Heart left ventricle (tissue), 13 donors: Measurements from ENCODE around the gene PLCB4.

Experiments
- POLR2A ChIP-seq, 2 donors: fragments of 450-650 bp; IDR thresholded peaks; one replicate each; pipeline ENCODE4 v1.6.1; 2017; ENCODE audit warnings: antibody characterized with exemption in 2 of 2, mild to moderate bottlenecking in 2 of 2, moderate library complexity in 2 of 2
- TF ChIP-seq, protein P1 (sequence below), 12 donors: fragments of 200-600 bp; sonication (generic) in 4 of 12; IDR thresholded peaks; one replicate each; pipeline versions ENCODE4 v1.5.0 to v1.8.0; 2018 to 2022; ENCODE audit warnings: antibody characterized with exemption in 12 of 12, mild to moderate bottlenecking in 5 of 12
- donor health status: ischemic (EF 13 %, LVEDD 7.1; RV severe dilation, severe dysfunction).
- donor health status: DM: no; HTN: yes; CAD: no.
- donor health status: DM: no; HTN: no; CAD: no.
- donor health status: ischemic (EF 25% LVEDD 6.9; RV normal size, moderate dysfunction).
- donor health status: ischemic (EF 25% LVEDD 5.7; RV mildly dilated, moderate dysfunction).
- donor health status: ischemic (EF 35%, LVEDD 5.7; RV mildly dilated, moderate dysfunction).
- donor health status: nonischemic (EF 11% LVEDD 7.7; RV severe dilation, severe dysfunction).
- donor health status: DM: yes; HTN: yes; CAD: no.
- donor health status: PGD.
- donor health status: ischemic (EF 29% LVEDD 5.4; RV normal size, mild dysfunction).
- donor health status: nonischemic (EF 23%, LVEDD 6.1; RV moderate dilation, normal function).

DNA sequence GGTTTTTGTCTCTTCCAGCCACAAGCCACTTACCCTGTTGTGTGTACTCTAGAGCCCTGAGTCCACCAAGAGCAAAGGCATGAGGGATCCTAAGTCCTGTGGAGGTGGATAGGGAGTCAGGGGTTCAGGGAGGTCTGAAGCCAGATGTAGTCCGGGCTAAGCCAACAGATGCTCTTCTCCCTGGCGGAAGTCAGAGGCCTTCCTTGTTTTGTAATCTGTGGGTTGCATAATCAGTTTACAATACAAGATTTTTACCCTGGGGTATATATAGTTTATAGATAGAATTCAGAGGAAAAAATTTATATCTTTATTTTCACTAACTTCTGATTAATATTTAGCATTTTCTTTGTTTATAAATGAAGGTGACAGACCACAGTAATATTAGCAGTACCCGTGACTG, 454.7 kb downstream of the PLCB4 start:
- TF ChIP-seq, protein P1, sequence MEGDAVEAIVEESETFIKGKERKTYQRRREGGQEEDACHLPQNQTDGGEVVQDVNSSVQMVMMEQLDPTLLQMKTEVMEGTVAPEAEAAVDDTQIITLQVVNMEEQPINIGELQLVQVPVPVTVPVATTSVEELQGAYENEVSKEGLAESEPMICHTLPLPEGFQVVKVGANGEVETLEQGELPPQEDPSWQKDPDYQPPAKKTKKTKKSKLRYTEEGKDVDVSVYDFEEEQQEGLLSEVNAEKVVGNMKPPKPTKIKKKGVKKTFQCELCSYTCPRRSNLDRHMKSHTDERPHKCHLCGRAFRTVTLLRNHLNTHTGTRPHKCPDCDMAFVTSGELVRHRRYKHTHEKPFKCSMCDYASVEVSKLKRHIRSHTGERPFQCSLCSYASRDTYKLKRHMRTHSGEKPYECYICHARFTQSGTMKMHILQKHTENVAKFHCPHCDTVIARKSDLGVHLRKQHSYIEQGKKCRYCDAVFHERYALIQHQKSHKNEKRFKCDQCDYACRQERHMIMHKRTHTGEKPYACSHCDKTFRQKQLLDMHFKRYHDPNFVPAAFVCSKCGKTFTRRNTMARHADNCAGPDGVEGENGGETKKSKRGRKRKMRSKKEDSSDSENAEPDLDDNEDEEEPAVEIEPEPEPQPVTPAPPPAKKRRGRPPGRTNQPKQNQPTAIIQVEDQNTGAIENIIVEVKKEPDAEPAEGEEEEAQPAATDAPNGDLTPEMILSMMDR (IDR thresholded peaks at IDR 0.05): no peak
- no peak for TF ChIP-seq POLR2A (IDR thresholded peaks at IDR 0.05)
